Suppressor macrophage treated with lipopolysaccharide for 4 hours (primary cell): ENCODE measurements around the gene BBS4.

Experiments
- DNase-seq: peaks from one replicate; pipeline ENCODE4 v3.0.0-alpha.2; 2020

The BBS4 gene

GRCh38 chr15:72766025-72766424, 80.0 kb downstream of the BBS4 start:
- no peak for DNase-seq

GRCh38 chr15:72766780-72767179, 80.8 kb downstream of the BBS4 start:
- no peak for DNase-seq

GRCh38 chr15:72770673-72771328, 84.8 kb downstream of the BBS4 start:
- no peak for DNase-seq

GRCh38 chr15:72771329-72771725, 85.3 kb downstream of the BBS4 start:
- no peak for DNase-seq

- peak; percentile 64 for DNase-seq
Observed at GRCh38 chr15:72774696-72775383, 88.8 kb downstream of the BBS4 start.

- no peak for DNase-seq
Observed at GRCh38 chr15:72778796-72779195, 92.8 kb downstream of the BBS4 start.

- peak; percentile 65 for DNase-seq
Observed at GRCh38 chr15:72781631-72782030, 95.6 kb downstream of the BBS4 start.

GRCh38 chr15:72782274-72783003, 96.4 kb downstream of the BBS4 start:
- DNase-seq, result no peak

GRCh38 chr15:72783004-72783639, 97.1 kb downstream of the BBS4 start:
- DNase-seq, result peak; percentile 97

GRCh38 chr15:72783640-72784455, 97.8 kb downstream of the BBS4 start, which contains the start of gene ADPGK:
Gene ADPGK (minus strand): TSS chr15:72783758. CDS start chr15:72783691, 67 bp downstream.
- DNase-seq, result peak; percentile 98

- no peak for DNase-seq
Observed at GRCh38 chr15:72784456-72784876, 98.5 kb downstream of the BBS4 start.

- DNase-seq, result peak; percentile 78
Observed at GRCh38 chr15:72785432-72785831, 99.4 kb downstream of the BBS4 start.

- no peak for DNase-seq
Observed at GRCh38 chr15:72785841-72786240, 99.8 kb downstream of the BBS4 start.

GRCh38 chr15:72786242-72786641, 100.2 kb downstream of the BBS4 start:
- no peak for DNase-seq

GRCh38 chr15:72786676-72787345, 100.8 kb downstream of the BBS4 start:
- DNase-seq, result peak; percentile 68

- no peak for DNase-seq
Observed at GRCh38 chr15:72787526-72787925, 101.5 kb downstream of the BBS4 start.
